ENCODE data around the gene ICA1. TPM values are rescaled to one million over a fixed set of nuclear protein-coding genes. Genes with fewer than 3 reads are reported as not detected.
"Not testable (repeated sequence)": the region's sequence is repeated elsewhere in the genome, so short reads cannot be mapped to it uniquely, and the experiment has no call there.

Gene ICA1
- total RNA-seq: under 1 TPM; 0.62 to 0.96 TPM

DNA sequence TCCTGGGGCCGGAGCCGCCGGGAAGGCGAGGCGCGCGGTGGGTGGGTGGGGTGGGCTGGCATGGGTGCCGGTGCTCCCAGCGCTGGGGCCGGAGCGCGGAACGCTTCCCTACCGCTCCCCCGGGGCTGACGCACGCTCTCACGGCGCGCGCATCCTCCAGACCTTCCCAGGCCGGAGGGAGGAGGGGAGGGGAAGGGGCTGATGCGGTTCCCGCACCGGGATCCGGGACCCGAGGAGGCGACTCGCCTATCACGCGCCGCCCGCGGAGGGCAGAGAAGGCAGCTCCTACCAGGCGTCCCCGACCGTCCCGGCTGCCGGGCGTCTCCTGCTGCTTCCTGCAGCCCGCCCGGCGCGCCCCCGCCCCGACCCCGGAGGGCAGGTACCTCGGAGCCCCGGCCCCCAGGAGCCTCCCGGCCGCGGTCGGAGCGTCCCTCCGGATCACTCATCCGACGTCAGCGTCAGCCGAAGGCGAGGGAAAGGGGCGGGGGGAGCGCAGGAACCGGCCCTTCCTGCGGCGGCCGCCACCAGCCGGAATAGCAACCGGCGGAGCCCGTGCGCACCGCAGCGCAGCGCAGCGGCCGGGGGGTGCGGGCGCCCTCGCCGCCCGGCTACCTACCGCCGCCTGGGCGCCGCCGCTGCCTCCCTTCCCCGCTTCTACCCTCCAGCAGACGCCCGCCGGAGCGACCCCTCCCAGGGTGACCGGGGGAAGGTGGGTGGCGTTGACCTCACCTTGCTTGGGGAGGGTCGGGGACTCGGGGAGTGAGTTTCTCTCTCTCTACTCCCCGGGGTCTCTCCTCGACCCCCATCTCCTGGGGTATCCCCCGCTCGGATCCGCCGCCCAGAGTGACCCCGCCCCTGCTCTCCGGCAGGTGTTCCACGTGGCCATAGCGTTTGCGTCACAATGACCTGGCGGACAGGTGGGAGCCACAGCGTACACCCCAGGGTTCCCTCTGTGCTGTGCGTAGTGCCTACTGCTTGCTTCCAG, at the start of gene ICA1:
TSS of gene ICA1 (minus strand) at position 457 of the 985 bp plus-strand sequence. CDS start 26,241 bp downstream, outside the sequence.
- Mint-ChIP-seq H3K27ac (no peak within 1 kb of the TSS), H3K4me3 (peak within 1 kb of the TSS; percentile 76), H3K9me3 (no peaks in the 10 kb centered on the region), H3K4me1 (peaks cover 8% of the 10 kb centered on the region), H3K36me3 (no peaks in the 10 kb centered on the region), H3K27me3 (peaks cover 64% of the 10 kb centered on the region)
- peak; percentile 36 for DNase-seq

- Mint-ChIP-seq H3K36me3 (no peaks in the 10 kb centered on the region), H3K4me3 (no peak overlapping the region), H3K9me3 (peaks cover 6% of the 10 kb centered on the region), H3K4me1 (peaks cover 3% of the 10 kb centered on the region), H3K27me3 (peaks cover 24% of the 10 kb centered on the region), H3K27ac (no peak overlapping the region)
- no peak for DNase-seq
Observed at GRCh38 chr7:8310876-8311275, 48.9 kb upstream of the ICA1 start.

- no peak for DNase-seq
- H3K27me3 Mint-ChIP-seq: peaks cover 8% of the 10 kb centered on the region
- H3K4me1 Mint-ChIP-seq: peaks cover 3% of the 10 kb centered on the region
- no peaks in the 10 kb centered on the region for H3K36me3 Mint-ChIP-seq
- no peaks in the 10 kb centered on the region for H3K9me3 Mint-ChIP-seq
- H3K4me3 Mint-ChIP-seq: no peak overlapping the region
- H3K27ac Mint-ChIP-seq: no peak overlapping the region
Observed at GRCh38 chr7:8305625-8306388, 43.8 kb upstream of the ICA1 start.

GRCh38 chr7:8305104-8305503, 43.1 kb upstream of the ICA1 start:
- H3K36me3 Mint-ChIP-seq: no peaks in the 10 kb centered on the region

DNA sequence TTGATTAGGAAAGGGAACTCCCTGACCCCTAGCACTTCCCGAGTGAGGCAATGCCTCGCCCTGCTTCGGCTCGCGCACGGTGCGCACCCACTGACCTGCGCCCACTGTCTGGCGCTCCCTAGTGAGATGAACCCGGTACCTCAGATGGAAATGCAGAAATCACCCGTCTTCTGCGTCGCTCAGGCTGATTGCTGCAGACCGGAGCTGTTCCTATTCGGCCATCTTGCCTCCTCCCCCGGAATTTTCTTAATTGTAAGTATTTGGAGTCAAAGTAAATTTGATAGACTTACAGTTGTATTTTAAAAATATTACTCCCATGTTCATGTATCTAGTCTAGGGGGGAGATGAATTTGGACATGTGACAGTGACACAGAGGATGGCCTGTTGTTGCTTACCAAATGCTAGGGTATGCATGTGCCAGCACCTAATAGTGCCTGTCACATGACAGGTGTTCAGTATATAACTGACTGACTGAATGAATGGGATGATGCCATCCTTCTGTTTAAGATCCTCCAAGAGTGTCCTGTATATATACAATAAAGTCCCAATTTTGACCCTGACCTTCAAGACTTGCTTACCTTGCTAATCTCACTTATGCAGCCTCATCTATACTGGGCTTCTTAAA, 42.0 kb upstream of the ICA1 start:
- H3K27ac Mint-ChIP-seq: no peak overlapping the region
- peaks cover 4% of the 10 kb centered on the region for H3K27me3 Mint-ChIP-seq
- H3K9me3 Mint-ChIP-seq: no peaks in the 10 kb centered on the region
- DNase-seq: no peak
- H3K36me3 Mint-ChIP-seq: no peaks in the 10 kb centered on the region
- H3K4me3 Mint-ChIP-seq: no peak overlapping the region
- peaks cover 3% of the 10 kb centered on the region for H3K4me1 Mint-ChIP-seq

More at GRCh38 chr7:8305104-8305503, 43.1 kb upstream of the ICA1 start:
- no peak overlapping the region for H3K4me3 Mint-ChIP-seq
- H3K27me3 Mint-ChIP-seq: peaks cover 4% of the 10 kb centered on the region
- no peak overlapping the region for H3K27ac Mint-ChIP-seq
- no peaks in the 10 kb centered on the region for H3K9me3 Mint-ChIP-seq
- no peak for DNase-seq
- H3K4me1 Mint-ChIP-seq: peaks cover 3% of the 10 kb centered on the region

DNA sequence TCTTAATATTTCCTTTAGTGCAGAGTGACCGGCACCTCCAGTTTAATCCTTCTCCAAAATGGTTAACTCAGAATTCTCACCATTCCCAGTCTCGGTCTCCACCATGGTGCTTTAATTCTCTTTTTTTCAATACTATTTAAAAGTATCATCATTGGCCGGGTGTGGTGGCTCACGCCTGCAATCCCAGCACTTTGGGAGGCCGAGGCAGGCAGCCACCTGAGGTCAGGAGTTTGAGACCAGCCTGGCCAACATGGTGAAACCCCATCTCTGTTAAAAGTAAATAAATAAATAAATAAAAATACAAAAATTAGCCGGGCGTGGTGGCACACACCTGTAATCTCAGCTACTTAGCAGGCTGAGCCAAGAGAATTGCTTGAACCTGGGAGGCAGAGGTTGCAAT, 35.1 kb upstream of the ICA1 start:
- peaks cover 11% of the 10 kb centered on the region for H3K27me3 Mint-ChIP-seq
- H3K9me3 Mint-ChIP-seq, H3K36me3 Mint-ChIP-seq, H3K27ac Mint-ChIP-seq, H3K4me1 Mint-ChIP-seq, DNase-seq, H3K4me3 Mint-ChIP-seq: not testable (repeated sequence)

- no peaks in the 10 kb centered on the region for H3K36me3 Mint-ChIP-seq
- H3K27ac Mint-ChIP-seq: no peak overlapping the region
- H3K4me1 Mint-ChIP-seq: peaks cover 2% of the 10 kb centered on the region
- peaks cover 13% of the 10 kb centered on the region for H3K27me3 Mint-ChIP-seq
- no peaks in the 10 kb centered on the region for H3K9me3 Mint-ChIP-seq
- H3K4me3 Mint-ChIP-seq: no peak overlapping the region
- DNase-seq: no peak
Observed at GRCh38 chr7:8296362-8296659, 34.3 kb upstream of the ICA1 start.

- Mint-ChIP-seq H3K27ac (no peak overlapping the region), H3K4me3 (no peak overlapping the region), H3K36me3 (no peaks in the 10 kb centered on the region), H3K9me3 (no peaks in the 10 kb centered on the region), H3K27me3 (peaks cover 13% of the 10 kb centered on the region), H3K4me1 (peaks cover 2% of the 10 kb centered on the region)
- peak; percentile 10 for DNase-seq
Observed at GRCh38 chr7:8295638-8296361, 33.8 kb upstream of the ICA1 start.

- DNase-seq: no peak
- Mint-ChIP-seq H3K27ac (no peak overlapping the region), H3K27me3 (peaks cover 13% of the 10 kb centered on the region), H3K4me1 (peaks cover 2% of the 10 kb centered on the region), H3K36me3 (no peaks in the 10 kb centered on the region), H3K4me3 (no peak overlapping the region), H3K9me3 (no peaks in the 10 kb centered on the region)
Observed at GRCh38 chr7:8291397-8292141, 29.6 kb upstream of the ICA1 start.

DNA sequence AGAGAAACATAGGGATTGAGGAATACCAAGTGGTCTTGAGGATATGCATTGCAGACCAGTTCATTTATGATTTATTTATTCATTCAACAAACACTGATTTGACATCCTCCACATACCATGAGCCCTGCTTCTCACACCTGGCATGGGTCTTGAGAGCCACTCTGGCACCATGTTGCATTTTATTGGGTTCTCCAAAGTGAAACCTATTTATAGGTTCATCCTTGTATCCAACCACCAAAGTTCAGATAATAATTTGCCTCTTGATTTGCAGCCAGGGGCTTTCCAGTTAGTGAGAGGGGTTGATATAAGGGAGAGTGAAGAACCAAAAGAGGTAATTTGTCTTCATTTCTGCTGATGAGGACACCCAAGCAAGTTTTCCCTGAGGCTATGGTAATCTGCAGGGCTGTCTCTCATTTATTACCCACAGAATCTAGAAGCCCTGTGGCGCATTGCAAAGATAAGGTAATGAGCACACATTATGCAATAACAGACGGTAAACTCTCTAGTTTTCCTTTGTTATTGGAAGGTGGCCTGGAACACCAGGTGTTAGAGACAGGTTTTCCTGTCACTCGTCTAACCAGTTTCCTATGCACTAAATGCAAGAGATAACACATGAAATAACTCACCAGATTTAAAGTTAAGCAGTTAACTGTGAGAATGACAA, 28.8 kb upstream of the ICA1 start:
- H3K4me1 Mint-ChIP-seq: peaks cover under 1% of the 10 kb centered on the region
- H3K36me3 Mint-ChIP-seq: no peaks in the 10 kb centered on the region
- no peaks in the 10 kb centered on the region for H3K9me3 Mint-ChIP-seq
- no peak overlapping the region for H3K4me3 Mint-ChIP-seq
- no peak overlapping the region for H3K27ac Mint-ChIP-seq
- DNase-seq: no peak
- peaks cover 10% of the 10 kb centered on the region for H3K27me3 Mint-ChIP-seq

GRCh38 chr7:8286118-8286517, 24.2 kb upstream of the ICA1 start:
- Mint-ChIP-seq H3K9me3 (no peaks in the 10 kb centered on the region), H3K36me3 (no peaks in the 10 kb centered on the region), H3K27ac (no peak overlapping the region), H3K4me3 (no peak overlapping the region), H3K4me1 (peaks cover 2% of the 10 kb centered on the region), H3K27me3 (no peaks in the 10 kb centered on the region)
- no peak for DNase-seq

DNA sequence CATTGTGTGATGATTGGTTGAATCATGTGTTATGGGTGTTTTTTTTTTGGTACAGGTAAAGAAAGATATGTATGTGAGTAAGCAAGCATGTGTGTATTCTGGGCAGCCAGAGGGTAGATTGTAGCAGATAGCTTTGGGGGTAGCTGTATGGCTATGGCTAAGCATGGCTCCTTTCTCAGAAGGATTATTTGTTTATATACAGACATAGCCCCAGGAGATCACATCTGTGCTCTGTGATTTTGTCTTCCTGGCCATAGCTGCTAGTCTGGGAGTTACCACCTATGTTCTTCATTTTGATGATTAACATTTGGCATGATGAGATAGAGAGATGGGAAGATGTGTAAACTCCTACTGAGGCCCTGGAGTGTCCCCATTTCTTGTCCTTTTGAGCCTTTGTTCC, 23.2 kb upstream of the ICA1 start:
- Mint-ChIP-seq H3K27ac (no peak overlapping the region), H3K27me3 (no peaks in the 10 kb centered on the region), H3K4me1 (peaks cover 2% of the 10 kb centered on the region), H3K36me3 (no peaks in the 10 kb centered on the region), H3K9me3 (no peaks in the 10 kb centered on the region), H3K4me3 (no peak overlapping the region)
- DNase-seq: no peak

DNA sequence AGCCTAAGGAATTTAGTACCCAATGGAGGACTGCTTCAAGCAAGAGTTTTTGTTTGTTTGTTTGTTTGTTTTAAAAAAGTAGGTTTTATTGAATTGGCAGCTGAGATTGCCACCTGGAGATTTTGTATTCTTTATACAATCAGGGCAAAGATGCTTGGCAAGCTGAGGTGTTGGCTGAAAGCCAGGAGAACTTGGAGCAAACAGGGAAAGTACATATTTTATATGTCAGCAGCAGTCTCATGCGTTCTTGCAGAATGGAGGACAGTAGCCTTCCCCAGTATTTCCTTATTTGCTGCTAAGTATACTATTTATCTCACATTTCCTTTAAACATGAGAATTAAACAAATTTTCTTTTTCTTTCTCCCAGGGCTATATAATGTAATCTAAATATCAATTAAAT, 22.6 kb upstream of the ICA1 start:
- Mint-ChIP-seq H3K9me3 (no peaks in the 10 kb centered on the region), H3K36me3 (no peaks in the 10 kb centered on the region), H3K27me3 (no peaks in the 10 kb centered on the region), H3K4me3 (no peak overlapping the region), H3K4me1 (peaks cover 2% of the 10 kb centered on the region), H3K27ac (no peak overlapping the region)
- DNase-seq: no peak

- H3K27ac Mint-ChIP-seq: no peak overlapping the region
- DNase-seq: no peak
- peaks cover 2% of the 10 kb centered on the region for H3K4me1 Mint-ChIP-seq
- H3K27me3 Mint-ChIP-seq: no peaks in the 10 kb centered on the region
- H3K36me3 Mint-ChIP-seq: no peaks in the 10 kb centered on the region
- H3K9me3 Mint-ChIP-seq: no peaks in the 10 kb centered on the region
- no peak overlapping the region for H3K4me3 Mint-ChIP-seq
Observed at GRCh38 chr7:8283968-8284367, 22.0 kb upstream of the ICA1 start.
